A549 (cell line): ENCODE data around the gene SALL2. TPM values are rescaled to one million over a fixed set of nuclear protein-coding genes. Genes with fewer than 3 reads are reported as not detected.
A peak's percentile ranks its signal among the peaks of the same experiment; 100 is the strongest.

Source experiments
- ATAC-seq, 2 experiments: fragments of 200-7000 bp in 1 of 2; fragments of >200 bp in 1 of 2; cut with Nextera tagmentation in 1 of 2; cut with Tn5 transposase in 1 of 2; 3 replicates each; pipeline versions ENCODE4 v1.8.0 to v1.9.1; 2018 to 2020; ENCODE audit warnings: mild to moderate bottlenecking in 1 of 2, moderate library complexity in 1 of 2
- CTCF ChIA-PET: fragments of 300-600 bp; sonication (Branson Sonifier 250); formaldehyde crosslinking; extraction: SDS; loops from one replicate; lab custom pipeline; 2021; ENCODE audit warnings: antibody characterized with exemption, inconsistent platforms; lab: Yijun Ruan, JAX
- POLR2A ChIA-PET: fragments of 350-600 bp; formaldehyde crosslinking; extraction: SDS; loops from one replicate; lab custom pipeline; 2021; ENCODE audit warnings: antibody characterized with exemption, inconsistent platforms; lab: Yijun Ruan, JAX
- DNase-seq, 2 experiments: peaks; one replicate each; pipeline versions ENCODE4 v3.0.0 to v3.0.0-alpha.2; 2011 to 2016; ENCODE audit warnings: low read depth in 1 of 2, low spot score in 1 of 2
- FAIRE-seq: peaks from 2 replicates; lab custom pipeline; 2011; peaks lifted over from hg19 to GRCh38; lab: Jason Lieb, UNC
- H3K27ac ChIP-seq, 2 experiments: fragments of >200 bp; sonication (Bioruptor Twin); formaldehyde crosslinking; 3 replicates each; pipeline ENCODE4 v1.5.1; 2016 to 2017
- H3K4me1 ChIP-seq: fragments of >200 bp; sonication (Bioruptor Twin); formaldehyde crosslinking; 3 replicates; pipeline ENCODE4 v1.6.1; 2016
- H3K4me2 ChIP-seq: fragments of >200 bp; sonication (Bioruptor Twin); formaldehyde crosslinking; 3 replicates; pipeline ENCODE4 v1.6.1; 2016
- H3K4me3 ChIP-seq: fragments of >200 bp; sonication (Bioruptor Twin); formaldehyde crosslinking; 3 replicates; pipeline ENCODE4 v1.5.1; 2016
- H3K9me3 ChIP-seq: fragments of >200 bp; sonication (Bioruptor Twin); formaldehyde crosslinking; 3 replicates; pipeline ENCODE4 v1.6.1; 2016
- ATOH8 ChIP-seq: fragments of 250-450 bp; sonication (Bioruptor Pico); IDR thresholded peaks from 2 replicates; pipeline ENCODE4 v1.5.0; 2020; ENCODE audit warnings: low read depth, mild to moderate bottlenecking, moderate library complexity
- CBX8 ChIP-seq: fragments of 200-600 bp; sonication (generic); IDR thresholded peaks from 2 replicates; pipeline ENCODE4 v1.6.1; 2016
- CEBPB ChIP-seq, 2 experiments: fragments of >200 bp in 1 of 2; sonication (Bioruptor Twin) in 1 of 2; formaldehyde crosslinking in 1 of 2; IDR thresholded peaks; 2 replicates each; pipeline ENCODE4 v1.6.1; 2012 to 2016
- CTCF ChIP-seq: fragments of >200 bp; sonication (Bioruptor Twin); formaldehyde crosslinking; IDR thresholded peaks from 3 replicates; pipeline ENCODE4 v1.5.1; 2016
- E2F6 ChIP-seq: IDR thresholded peaks from 2 replicates; pipeline ENCODE4 v1.6.1; 2012; ENCODE audit warnings: low read depth, borderline replicate concordance
- EHF ChIP-seq: fragments of 250-450 bp; sonication (Bioruptor Pico); IDR thresholded peaks from 2 replicates; pipeline ENCODE4 v1.5.0; 2020; ENCODE audit warnings: mild to moderate bottlenecking
- EP300 ChIP-seq, 2 experiments: fragments of >200 bp; sonication (Bioruptor Twin); formaldehyde crosslinking; IDR thresholded peaks; 2 replicates in 1 of 2; 3 replicates in 1 of 2; pipeline ENCODE4 v1.6.1; 2016 to 2017
- FOSB ChIP-seq: fragments of 250-450 bp; sonication (Bioruptor Pico); IDR thresholded peaks from 2 replicates; pipeline ENCODE4 v1.5.0; 2020; ENCODE audit warnings: mild to moderate bottlenecking, moderate library complexity
- GATA3 ChIP-seq: IDR thresholded peaks from 2 replicates; pipeline ENCODE4 v1.6.1; 2012; ENCODE audit warnings: borderline replicate concordance
- HMGXB4 ChIP-seq: fragments of 250-450 bp; sonication (Bioruptor Pico); IDR thresholded peaks from 2 replicates; pipeline ENCODE4 v1.5.0; 2021; ENCODE audit warnings: mild to moderate bottlenecking, moderate library complexity, borderline replicate concordance
- HOXA7 ChIP-seq: fragments of 250-450 bp; sonication (Bioruptor Pico); IDR thresholded peaks from 2 replicates; pipeline ENCODE4 v1.5.0; 2020; ENCODE audit warnings: mild to moderate bottlenecking, moderate library complexity
- HOXB5 ChIP-seq: fragments of 250-450 bp; sonication (Bioruptor Pico); IDR thresholded peaks from 2 replicates; pipeline ENCODE4 v1.5.0; 2020; ENCODE audit warnings: mild to moderate bottlenecking, moderate library complexity
- JUNB ChIP-seq: fragments of >200 bp; sonication (Bioruptor Twin); formaldehyde crosslinking; IDR thresholded peaks from 2 replicates; pipeline ENCODE4 v1.6.1; 2016
- KDM1A ChIP-seq: fragments of 200-600 bp; sonication (generic); IDR thresholded peaks from 2 replicates; pipeline ENCODE4 v1.6.1; 2016; ENCODE audit warnings: low read depth, mild to moderate bottlenecking
- MYC ChIP-seq: IDR thresholded peaks from 2 replicates; pipeline ENCODE4 v1.6.1; 2012; ENCODE audit warnings: mild to moderate bottlenecking, inconsistent platforms, low read length, improper control_type of control experiment, borderline replicate concordance
- NPAS2 ChIP-seq: fragments of 250-450 bp; sonication (Bioruptor Pico); IDR thresholded peaks from 2 replicates; pipeline ENCODE4 v1.8.0; 2022; ENCODE audit warnings: mild to moderate bottlenecking, moderate library complexity, borderline replicate concordance
- NR3C1 ChIP-seq: fragments of >200 bp; sonication (Bioruptor Twin); formaldehyde crosslinking; IDR thresholded peaks from 3 replicates; pipeline ENCODE4 v1.6.1; 2017
- POLR2AphosphoS2 ChIP-seq: conservative IDR thresholded peaks from 2 replicates; pipeline ENCODE4 v1.6.1; 2012; ENCODE audit warnings: low read length, improper control_type of control experiment, inconsistent platforms
- RCOR1 ChIP-seq: fragments of 150-350 bp; IDR thresholded peaks from 2 replicates; pipeline ENCODE4 v1.6.1; 2014; ENCODE audit warnings: antibody characterized with exemption, low read length, low read depth
- RNF2 ChIP-seq: fragments of 200-600 bp; sonication (generic); IDR thresholded peaks from 2 replicates; pipeline ENCODE4 v1.6.1; 2016; ENCODE audit warnings: low read depth, mild to moderate bottlenecking, antibody characterized with exemption, moderate library complexity, borderline replicate concordance
- SREBF2 ChIP-seq: fragments of 450-650 bp; IDR thresholded peaks from 2 replicates; pipeline ENCODE4 v1.6.1; 2014; ENCODE audit warnings: mild to moderate bottlenecking, moderate library complexity
- TP53 ChIP-seq: fragments of 250-450 bp; sonication (Bioruptor Pico); IDR thresholded peaks from 2 replicates; pipeline ENCODE4 v1.5.0; 2021; ENCODE audit warnings: mild to moderate bottlenecking, moderate library complexity
- ZC3H11A ChIP-seq: fragments of 450-650 bp; IDR thresholded peaks from 2 replicates; pipeline ENCODE4 v1.6.1; 2014; ENCODE audit warnings: antibody characterized with exemption, mild to moderate bottlenecking
- WGBS: methylation state at CpG from one replicate; pipeline ENCODE4 v1.1.6; 2017; ENCODE audit errors: missing lambda C conversion rate; 5-methylcytosine and 5-hydroxymethylcytosine counted together
- polyA plus RNA-seq, 4 experiments: library from polyadenylated mRNA; depleted of rRNA in 3 of 4; stranded (reverse); fragments of >200 nt; fragmentation: RNase III in 1 of 4; extraction: RNeasy Plus Mini Kit Qiagen cat#74134 plus additional on column Dnase treatment in 1 of 4; gene quantifications; 2 replicates in 3 of 4; 3 replicates in 1 of 4; pipeline ENCODE4 v1.2.3, GENCODE V29; 2011 to 2017

SALL2 gene
- polyA plus RNA-seq, 2 of the 4 experiments (the other 2 are of a cell fraction): 2.8 to 3.5 TPM

GRCh38 chr14:21535545-21536417 is 9.6 kb upstream of the SALL2 start:
- no peaks in the 10 kb centered on the region for H3K4me1 ChIP-seq
- no peak overlapping the region for H3K27ac ChIP-seq
- TF ChIP-seq SREBF2 (no peak), EP300 (IDR thresholded peaks at IDR 0.05) (no peak), EHF (CRISPR knock-in tag) (no peak), TP53 (CRISPR knock-in tag) (no peak), CBX8 (no peak), JUNB (no peak), KDM1A (no peak), FOSB (no peak), HOXB5 (CRISPR knock-in tag) (no peak), E2F6 (no peak), ZC3H11A (no peak), HMGXB4 (no peak), HOXA7 (no peak)
- H3K4me2 ChIP-seq: no peak overlapping the region
- ChIA-PET CTCF (interaction anchor here (1.3 kb wide), 1 partner anchor 37 kb away, joined by 4 read pairs; no protein-coding TSS in a partner anchor), POLR2A (no interaction called here)
- H3K4me3 ChIP-seq: no peak overlapping the region
- ATAC-seq (peak in 1 of 2 experiments; percentile 48; a peak in 3 of 6 replicates), DNase-seq (no peak), FAIRE-seq (peak; percentile 32)
- no peaks in the 10 kb centered on the region for H3K9me3 ChIP-seq
- WGBS: 72% methylated on average over 6 of the region's 6 CpGs

- POLR2A ChIA-PET: no interaction called here
- ATAC-seq (peak; percentile 57 to 78; a peak in 4 of 6 replicates), FAIRE-seq (no peak), DNase-seq (no peak)
- WGBS: 60% methylated on average over 4 of the region's 4 CpGs
- TF ChIP-seq RNF2 (no peak), RCOR1 (no peak), ATOH8 (CRISPR knock-in tag) (no peak), CEBPB (IDR thresholded peaks at IDR 0.05) (no peak), JUNB (no peak), NR3C1 (no peak), FOSB (no peak), GATA3 (no peak), NPAS2 (CRISPR knock-in tag) (no peak), POLR2AphosphoS2 (no peak), EHF (CRISPR knock-in tag) (no peak), MYC (no peak), CTCF (no peak)
- H3K9me3 ChIP-seq: no peaks in the 10 kb centered on the region
- H3K27ac ChIP-seq: no peak overlapping the region
- no peaks in the 10 kb centered on the region for H3K4me1 ChIP-seq
- no peak overlapping the region for H3K4me2 ChIP-seq
- no peak overlapping the region for H3K4me3 ChIP-seq
- CTCF ChIA-PET: interaction anchor here (0.7 to 1.8 kb wide), 3 partner anchors 22 to 36 kb away, joined by 3 to 7 read pairs (median 3); partner anchors contain the start of gene METTL3
Measured at GRCh38 chr14:21534576-21534975, 8.4 kb upstream of the SALL2 start.
